ENCODE measurements around the gene GPR156.
A peak's percentile ranks its signal among the peaks of the same experiment; 100 is the strongest.

Gene GPR156

GRCh38 chr3:120168611-120169010 is 116.4 kb downstream of the GPR156 start:
- H3K4me3 ChIP-seq (ENCODE audit: control insufficient read depth, low read depth, low read length), result no peak overlapping the region
- TF ChIP-seq CTCF (conservative IDR thresholded peaks at IDR 0.05; ENCODE audit: control insufficient read depth, insufficient read depth, low read depth, low read length), result no peak
- no peak for DNase-seq (ENCODE audit: low read depth)

- DNase-seq (ENCODE audit: low read depth), result no peak
- TF ChIP-seq CTCF (conservative IDR thresholded peaks at IDR 0.05; ENCODE audit: control insufficient read depth, insufficient read depth, low read depth, low read length), result no peak
- no peak overlapping the region for H3K4me3 ChIP-seq (ENCODE audit: control insufficient read depth, low read depth, low read length)
Observed at GRCh38 chr3:120168038-120168437, 117.0 kb downstream of the GPR156 start.

- no peak for TF ChIP-seq CTCF (conservative IDR thresholded peaks at IDR 0.05; ENCODE audit: control insufficient read depth, insufficient read depth, low read depth, low read length)
- no peak for DNase-seq (ENCODE audit: low read depth)
- H3K4me3 ChIP-seq (ENCODE audit: control insufficient read depth, low read depth, low read length), result no peak overlapping the region
Observed at GRCh38 chr3:120167488-120167887, 117.5 kb downstream of the GPR156 start.

GRCh38 chr3:120163816-120164215 is 121.2 kb downstream of the GPR156 start:
- no peak for DNase-seq (ENCODE audit: low read depth)
- no peak overlapping the region for H3K4me3 ChIP-seq (ENCODE audit: control insufficient read depth, low read depth, low read length)
- no peak for TF ChIP-seq CTCF (conservative IDR thresholded peaks at IDR 0.05; ENCODE audit: control insufficient read depth, insufficient read depth, low read depth, low read length)

- no peak for DNase-seq (ENCODE audit: low read depth)
- TF ChIP-seq CTCF (conservative IDR thresholded peaks at IDR 0.05; ENCODE audit: control insufficient read depth, insufficient read depth, low read depth, low read length), result no peak
- H3K4me3 ChIP-seq (ENCODE audit: control insufficient read depth, low read depth, low read length), result no peak overlapping the region
Observed at GRCh38 chr3:120163026-120163425, 122.0 kb downstream of the GPR156 start.

- DNase-seq (ENCODE audit: low read depth), result peak; percentile 68
- TF ChIP-seq CTCF (conservative IDR thresholded peaks at IDR 0.05; ENCODE audit: control insufficient read depth, insufficient read depth, low read depth, low read length), result no peak
- no peak overlapping the region for H3K4me3 ChIP-seq (ENCODE audit: control insufficient read depth, low read depth, low read length)
Observed at GRCh38 chr3:120162400-120162799, 122.6 kb downstream of the GPR156 start.

- no peak for DNase-seq (ENCODE audit: low read depth)
- TF ChIP-seq CTCF (conservative IDR thresholded peaks at IDR 0.05; ENCODE audit: control insufficient read depth, insufficient read depth, low read depth, low read length), result no peak
- H3K4me3 ChIP-seq (ENCODE audit: control insufficient read depth, low read depth, low read length), result no peak overlapping the region
Observed at GRCh38 chr3:120161902-120162301, 123.1 kb downstream of the GPR156 start.
